HG02759 (cell line): ENCODE measurements around the gene PLEKHM3.

Experiments
- ATAC-seq: cut with Tn5 transposase; IDR thresholded peaks from one replicate; pipeline ENCODE4 v1.9.1; 2021; ENCODE audit warnings: mild to moderate bottlenecking, moderate library complexity; ENCODE audit not compliant: unreplicated experiment

The PLEKHM3 gene

DNA sequence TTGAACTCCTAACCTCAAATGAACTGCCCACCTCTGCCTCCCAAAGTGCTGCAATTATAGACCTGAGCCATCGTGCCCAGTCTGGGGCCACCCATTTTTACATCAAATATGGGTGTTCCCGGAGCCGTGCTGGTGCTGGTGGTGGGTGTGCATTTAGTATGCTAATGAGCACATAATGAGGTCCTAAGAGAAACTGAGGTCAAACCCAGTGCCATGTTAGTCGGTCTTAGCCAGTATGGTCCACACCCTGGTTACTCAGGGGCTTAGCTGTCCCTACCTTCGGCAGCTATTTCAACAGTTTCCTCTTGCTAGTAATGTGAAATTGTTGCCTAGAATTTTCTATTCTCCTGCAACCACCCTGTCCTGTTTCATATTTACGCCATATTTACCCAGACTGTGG is 217.2 kb downstream of the PLEKHM3 start:
- ATAC-seq: no peak

DNA sequence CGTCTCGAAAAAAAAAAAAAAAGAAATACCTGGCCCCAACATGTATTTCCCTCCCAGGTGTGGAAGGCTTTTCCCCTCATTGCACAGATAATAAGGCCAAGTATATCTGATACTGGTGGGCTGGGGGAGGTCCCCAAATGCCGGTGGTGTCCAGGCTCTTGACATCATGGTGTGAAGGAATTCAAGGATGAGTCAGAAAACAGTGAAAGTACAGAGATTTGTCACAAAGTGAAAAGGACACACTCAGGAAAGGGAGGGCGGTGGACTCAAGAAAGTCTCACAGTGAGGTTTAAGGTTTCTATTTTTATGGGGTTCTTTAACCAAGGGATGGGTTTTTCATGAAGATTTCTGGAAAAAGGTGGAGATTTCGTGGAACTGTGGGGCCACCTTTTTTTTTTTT is 217.8 kb downstream of the PLEKHM3 start:
- ATAC-seq: peak; percentile 73

DNA sequence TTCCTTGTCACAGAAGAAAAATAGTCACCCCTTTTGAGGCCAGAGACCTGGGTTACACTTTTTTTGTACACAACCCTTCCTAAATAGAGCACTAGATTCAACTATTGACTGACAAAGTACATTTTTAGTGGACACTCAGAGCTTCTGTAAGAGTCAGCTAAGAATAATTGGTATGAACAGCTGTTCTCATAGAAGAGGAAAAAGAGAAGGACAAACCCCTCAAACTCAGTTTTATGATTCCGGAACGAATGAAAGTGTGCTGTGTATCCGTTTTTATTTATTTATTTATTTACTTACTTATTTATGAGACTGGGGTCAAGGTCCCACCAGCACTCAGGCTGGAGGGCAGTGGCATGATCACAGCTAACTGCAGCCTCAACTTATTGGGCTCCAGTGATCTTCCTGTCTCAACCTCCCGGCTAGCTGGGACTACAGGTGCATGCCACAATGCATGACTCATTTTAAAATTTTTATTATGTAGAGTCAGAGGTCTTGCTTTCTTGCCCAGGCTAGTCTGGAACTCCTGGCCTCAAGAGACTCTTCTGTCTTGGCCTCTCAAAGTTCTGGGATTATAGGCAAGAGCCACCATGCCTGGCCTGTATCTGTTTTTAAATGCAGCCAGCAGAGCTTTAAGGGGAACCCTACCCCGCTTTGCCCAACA is 219.6 kb downstream of the PLEKHM3 start:
- ATAC-seq: no peak

DNA sequence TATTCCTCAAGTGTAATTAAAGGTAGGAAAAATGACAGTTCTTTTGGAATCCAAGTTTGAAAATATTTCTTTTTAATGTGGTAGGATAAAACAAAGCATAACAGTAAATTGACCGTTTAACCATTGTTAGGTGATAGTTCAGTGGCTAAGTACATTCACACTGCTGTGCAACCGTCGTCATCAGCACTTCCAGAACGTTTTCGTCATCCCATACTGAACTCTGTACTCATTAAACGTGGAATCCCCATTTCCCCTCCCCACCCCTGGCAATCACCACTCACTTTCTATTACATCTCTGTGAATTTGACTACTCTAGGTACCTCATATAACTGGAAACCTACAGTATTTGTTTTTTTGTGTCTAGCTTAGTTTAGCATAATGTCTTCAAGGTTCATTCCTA is 222.7 kb downstream of the PLEKHM3 start:
- ATAC-seq: no peak

DNA sequence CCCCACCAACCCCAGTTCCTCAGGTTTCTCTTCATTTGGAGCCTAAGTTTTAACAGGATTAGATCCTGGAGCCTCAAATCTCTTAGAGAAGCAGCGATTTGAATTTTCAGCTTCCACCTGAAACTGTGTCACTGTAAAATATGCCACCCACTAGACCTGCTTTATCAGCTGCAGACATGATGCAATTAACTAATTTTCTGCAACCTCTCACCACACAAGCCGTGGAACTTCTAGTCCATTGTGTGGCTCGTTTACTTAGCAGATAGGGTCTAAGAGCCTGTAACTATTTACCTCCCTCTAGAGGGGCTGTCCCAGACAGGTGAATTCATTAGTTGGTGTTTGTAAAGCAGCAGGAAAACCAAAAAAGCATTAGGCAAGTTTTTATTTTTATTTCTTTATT is 224.1 kb downstream of the PLEKHM3 start:
- no peak for ATAC-seq

DNA sequence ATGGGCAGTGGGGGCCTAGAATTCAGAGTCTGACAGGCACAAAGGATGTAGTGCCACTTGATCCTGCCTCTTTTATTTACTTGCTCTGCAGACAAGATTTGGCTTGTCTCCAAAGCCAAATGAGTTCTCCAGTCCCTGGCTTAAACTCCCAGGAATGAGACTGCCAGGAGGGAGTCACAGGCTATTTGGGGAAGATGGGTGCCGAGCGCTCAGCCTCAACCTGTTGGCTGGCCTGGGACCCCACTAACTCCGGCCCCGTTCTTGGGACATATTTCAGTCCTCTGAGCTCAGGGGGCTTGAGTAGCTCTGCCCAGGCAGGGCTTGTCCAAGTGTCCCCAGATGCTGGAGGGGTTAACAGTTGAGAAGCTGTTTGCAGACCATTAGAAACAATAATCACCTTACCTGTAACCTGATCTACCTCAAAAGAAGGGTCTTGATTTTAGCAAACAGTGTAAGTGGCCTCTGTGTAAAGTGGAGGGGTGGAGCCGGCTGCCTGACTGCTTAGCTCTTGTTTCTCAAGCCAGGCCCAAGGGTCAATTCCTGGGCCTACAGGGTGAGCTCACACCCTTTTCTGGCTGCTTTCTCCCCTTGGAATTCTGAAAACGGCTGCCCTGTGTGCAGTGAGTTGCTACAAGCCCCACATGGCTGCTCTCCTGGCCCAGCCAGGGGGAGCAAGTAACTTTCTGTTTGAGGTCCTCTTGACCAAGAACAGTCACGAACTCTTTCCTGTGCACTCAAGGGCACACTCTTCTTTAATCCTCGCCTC is 228.6 kb downstream of the PLEKHM3 start:
- no peak for ATAC-seq

DNA sequence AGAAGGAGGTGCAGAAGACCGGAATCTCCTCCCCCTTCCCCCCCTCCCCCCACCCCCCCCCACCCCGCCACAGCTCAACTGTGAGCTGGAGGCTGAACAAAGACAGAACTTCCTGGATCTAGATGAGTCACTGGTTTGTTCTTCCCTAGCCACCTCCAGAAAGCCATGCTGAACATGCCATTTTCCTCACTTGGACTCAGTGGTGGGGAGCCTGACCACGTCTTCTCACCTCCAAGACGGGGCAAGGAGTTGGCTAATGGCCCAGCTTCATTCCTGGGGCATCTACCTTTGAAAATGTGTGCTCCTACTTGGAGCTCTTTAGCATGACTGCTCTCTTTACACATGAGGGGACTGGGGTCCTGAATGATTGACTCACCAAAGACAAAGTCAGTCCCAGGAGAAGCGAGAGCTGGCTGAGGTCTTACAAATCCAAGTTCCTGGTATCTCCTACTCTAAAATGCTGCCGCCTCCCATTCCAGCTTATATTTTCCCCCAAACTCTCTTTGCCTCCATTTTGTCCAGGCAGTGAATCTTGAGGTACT is 233.0 kb downstream of the PLEKHM3 start:
- peak; percentile 69 for ATAC-seq

DNA sequence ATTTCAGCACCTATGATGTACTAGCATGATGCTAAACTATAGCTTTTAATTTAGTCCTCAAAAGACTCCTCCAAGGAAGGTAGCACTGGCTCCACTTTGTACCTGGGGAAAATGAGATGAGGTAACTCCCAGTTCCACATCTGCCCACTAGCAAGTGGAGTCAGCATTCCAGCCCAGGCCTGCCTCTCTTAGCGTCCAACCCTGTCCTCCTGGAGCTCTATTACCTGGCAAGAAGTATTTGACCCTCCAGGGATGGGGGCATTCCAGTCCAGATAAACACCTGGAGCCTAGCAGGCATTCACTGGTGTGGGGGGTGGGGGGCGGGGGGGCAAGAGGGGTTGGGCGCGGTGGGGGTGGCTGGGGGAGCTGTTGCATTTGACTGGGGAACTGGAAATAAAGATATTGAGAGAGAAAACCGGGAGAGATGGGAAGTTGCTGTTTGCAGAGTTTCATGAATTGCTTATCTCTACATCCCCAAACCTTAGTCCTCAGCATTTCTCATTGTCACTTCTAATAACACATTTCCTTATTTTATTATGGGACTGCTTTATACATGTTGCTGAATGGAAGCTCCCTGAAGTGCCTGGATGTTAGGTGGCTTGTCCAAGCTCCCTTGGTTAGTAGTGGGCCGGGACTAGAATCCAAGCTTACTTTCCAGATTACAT is 233.6 kb downstream of the PLEKHM3 start:
- ATAC-seq: no peak

DNA sequence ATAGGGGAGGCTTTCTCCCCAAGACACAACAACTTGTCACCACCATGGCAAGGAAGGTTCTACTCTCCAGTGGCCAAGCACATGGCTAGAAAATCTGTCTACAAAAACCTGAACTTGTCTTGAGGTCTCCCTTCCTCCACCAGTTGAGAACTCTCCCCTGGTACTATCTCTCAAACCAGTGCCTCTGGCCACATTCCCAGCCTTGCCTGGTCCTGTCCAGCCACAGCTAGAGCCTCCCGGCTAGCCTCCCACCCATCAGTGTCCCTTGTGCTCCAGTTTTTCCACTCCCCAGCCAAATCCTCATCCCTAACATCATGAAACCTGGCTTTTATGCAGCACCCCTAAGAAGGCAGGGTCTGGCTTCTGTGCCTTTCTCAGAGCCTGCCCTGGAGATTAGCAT is 234.4 kb downstream of the PLEKHM3 start:
- ATAC-seq: no peak

DNA sequence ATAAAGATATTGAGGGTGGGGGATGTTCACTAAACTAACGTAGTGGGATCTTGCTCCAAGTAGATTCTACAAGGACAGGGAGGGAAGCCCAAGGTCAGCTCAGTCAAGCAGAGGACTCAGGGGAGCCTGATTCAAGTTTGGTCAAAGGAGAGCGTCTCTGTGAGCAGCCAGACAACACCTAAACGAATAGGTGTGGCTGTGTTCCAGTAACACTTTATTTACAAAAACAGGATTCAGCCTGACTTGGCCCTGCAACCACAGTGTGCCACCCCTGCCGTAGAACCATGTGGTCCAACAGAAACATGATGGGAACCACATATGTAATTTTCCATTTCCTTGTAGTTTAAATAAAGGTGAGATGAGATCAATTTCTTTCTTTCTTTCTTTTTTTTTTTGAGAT is 237.5 kb downstream of the PLEKHM3 start:
- ATAC-seq: no peak

DNA sequence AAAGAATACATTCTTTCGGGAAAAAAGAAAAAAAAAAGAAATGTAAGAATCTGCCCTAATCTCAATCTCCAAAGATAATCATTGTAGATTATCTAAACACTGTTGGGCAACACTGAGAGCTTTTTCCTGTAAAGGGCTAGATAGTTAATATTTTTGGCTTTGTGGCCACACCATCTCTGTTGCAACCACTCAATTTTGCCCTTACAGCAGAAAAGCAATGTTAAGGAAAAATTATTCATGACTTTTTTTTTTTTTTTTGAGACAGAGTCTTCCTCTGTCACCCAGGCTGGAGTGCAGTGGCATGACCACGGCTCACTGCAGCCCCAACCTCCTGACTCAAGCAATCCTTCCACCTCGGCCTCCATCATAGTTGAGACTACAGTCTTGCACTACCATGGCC is 238.3 kb downstream of the PLEKHM3 start:
- no peak for ATAC-seq

DNA sequence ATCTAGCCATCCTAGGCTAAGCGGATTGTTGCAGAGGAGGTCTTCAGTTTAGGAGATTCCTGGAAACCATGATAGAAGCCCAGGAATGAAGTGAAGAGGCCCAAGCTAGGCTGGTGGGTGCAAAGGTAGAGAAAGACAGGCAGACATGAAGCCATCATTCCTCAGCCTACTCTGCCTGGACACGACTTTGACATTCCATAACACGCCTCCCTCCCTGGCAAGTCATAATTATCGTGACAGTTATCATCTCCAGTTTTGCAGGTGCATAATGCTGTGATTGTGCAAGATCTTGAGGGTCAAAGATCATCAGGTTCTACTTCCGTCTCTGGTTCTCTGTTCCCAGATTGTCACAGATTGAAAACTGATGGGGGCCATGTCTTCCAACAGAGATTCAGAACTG is 240.4 kb downstream of the PLEKHM3 start:
- no peak for ATAC-seq

DNA sequence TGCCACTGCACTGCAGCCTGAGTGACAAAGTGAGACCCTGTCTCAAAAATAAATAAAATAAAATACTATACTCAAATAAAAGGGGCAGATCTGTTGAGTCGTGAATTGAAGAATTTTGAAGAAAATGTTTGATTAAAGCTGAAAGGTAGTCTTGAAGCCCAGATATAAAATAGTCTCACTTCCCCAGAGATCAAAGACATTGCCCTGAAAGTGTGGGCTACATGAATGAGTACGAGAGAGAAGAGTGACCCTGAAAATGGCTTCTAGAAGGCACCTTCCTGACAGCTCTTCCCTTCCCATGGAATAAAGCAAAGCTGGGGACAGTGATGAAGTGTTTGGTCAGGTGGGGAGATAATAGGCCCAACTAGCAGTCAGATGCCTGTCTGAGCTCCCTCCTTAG is 241.8 kb downstream of the PLEKHM3 start:
- ATAC-seq: no peak

DNA sequence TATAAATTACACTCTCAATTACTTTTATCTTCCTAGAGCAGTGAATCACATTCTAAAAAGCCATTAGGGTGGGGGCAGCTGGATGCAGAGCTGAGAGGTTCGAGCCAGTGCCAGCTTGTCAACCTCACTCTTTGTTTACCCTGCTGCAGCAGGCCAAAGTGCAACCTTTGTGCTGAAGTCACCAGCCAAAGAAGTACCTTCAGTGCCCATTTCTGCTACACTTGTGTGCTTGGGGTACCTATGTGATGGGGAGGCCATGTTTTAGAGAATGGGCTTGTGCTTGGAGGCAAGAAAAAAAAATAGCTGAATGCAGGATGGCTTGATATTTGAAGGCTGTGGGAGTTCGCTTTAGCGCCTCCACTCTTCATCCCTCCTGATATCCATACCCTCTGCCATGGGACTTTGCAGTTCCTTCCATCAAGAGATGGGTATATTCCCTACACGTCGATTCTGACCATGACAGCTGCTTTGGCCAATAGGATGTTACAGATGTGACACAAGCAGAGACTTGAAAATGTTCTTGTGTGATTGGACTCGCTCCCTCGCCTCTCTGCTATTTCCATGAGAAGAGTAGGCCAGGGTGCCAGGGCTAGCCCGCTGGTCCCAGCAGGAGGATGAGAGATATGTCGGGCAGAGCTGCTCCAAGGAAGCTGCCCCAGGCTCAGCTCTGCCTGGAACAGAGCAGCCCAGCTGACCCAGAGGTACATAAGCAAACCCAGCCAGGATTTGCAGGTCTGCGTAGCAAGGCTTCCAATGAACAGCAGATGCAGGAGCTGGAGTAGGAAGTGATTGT is 242.9 kb downstream of the PLEKHM3 start:
- ATAC-seq: no peak

DNA sequence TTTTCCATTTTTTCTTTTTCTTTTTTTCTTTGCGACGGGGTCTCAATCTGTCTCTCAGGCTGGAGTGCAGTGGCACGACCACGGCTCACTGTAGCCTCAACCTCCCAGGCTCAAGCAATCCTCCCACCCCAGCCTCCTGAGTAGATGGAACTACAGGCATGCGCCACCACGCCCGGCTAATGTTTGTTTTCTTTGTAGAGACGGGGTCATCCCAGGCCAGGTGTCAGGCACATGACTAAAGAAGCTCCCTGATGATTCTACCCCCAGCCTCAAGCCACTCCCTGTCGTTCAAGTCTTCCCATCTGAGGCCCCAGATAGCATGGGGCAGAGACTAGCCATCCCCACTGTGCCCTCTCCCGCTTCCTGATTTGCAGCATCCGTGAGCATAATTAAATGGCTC is 245.8 kb downstream of the PLEKHM3 start:
- ATAC-seq: no peak

DNA sequence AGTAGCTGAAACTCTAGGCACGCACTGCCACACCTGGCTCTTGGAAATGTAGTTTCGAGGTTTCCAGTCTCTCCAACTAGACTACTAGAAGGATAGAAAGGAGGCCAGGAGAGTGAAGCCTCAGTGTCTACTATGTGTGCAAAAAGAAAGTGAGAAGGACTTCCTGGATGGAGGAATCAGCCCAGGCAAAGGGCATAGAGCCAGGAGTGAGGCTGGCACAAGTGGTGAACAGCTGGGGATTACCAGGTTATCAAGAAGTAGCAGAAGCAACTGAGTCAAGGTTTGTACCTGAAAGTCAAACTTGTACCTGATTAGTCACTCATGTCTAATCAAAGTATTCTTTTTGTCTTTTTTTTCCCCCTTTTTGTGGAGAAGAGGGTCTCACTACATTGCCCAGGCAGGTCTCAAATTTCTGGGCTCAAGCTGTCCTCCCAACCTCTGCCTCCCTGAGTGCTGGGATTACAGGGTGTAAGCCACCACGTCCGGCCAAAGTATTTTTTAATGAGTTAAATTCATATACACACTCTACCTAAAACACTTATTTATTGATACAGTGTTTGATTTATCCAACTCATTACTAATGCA is 246.9 kb downstream of the PLEKHM3 start:
- ATAC-seq: no peak

DNA sequence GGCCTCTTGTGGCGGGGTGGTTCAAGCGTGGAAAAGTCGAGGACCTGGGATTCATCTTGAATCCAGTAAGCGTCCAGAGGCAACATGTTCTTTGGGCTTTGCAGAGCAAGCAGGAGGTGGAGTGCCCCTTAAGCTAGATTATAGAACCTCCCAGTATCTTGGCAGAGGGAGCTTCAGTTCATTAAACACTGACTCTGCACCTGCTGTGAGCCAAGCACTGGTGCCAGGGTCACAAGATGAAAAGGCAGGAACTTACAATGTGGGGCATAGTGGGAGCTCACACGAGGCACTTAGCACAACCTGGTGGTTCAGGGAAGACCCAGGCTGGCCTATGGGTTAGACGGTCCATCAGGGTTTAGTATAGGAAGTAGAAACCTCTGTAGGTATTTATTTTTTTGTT is 248.2 kb downstream of the PLEKHM3 start:
- no peak for ATAC-seq

DNA sequence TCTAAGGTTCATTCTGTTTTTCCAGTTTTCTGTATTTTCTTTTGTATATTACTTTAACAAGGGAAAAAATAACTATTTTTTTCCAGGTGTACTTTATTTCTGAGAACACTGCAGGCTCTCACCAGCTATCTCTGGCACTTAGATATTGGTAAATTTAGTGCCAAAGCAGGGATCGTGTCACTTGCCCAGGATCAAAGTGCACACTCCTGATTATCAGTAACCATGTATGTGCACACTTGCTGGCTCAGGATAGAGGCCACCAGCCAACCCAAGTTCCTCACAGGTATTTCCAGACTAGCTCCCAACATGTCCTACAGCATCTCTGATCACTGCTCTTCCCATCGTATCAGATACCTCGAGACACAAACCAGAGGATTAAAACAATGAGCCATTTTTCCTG is 249.9 kb downstream of the PLEKHM3 start:
- ATAC-seq: no peak

DNA sequence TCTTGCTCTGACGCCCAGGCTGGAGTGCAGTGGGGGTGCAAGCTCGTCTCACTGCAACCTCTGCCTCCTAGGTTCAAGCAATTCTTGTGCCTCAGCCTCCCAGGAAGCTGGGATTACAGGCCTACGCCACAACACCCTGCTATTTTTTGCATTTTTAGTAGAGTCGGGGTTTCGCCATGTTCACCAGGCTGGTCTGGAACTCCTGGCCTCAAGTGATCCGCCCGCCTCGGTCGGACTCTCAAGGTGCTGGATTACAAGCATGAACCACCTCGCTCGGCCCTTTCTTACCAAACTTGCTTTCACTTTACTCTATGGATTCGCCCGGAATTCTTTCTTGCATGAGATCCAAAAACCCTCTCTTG is 252.5 kb downstream of the PLEKHM3 start:
- ATAC-seq: no peak

DNA sequence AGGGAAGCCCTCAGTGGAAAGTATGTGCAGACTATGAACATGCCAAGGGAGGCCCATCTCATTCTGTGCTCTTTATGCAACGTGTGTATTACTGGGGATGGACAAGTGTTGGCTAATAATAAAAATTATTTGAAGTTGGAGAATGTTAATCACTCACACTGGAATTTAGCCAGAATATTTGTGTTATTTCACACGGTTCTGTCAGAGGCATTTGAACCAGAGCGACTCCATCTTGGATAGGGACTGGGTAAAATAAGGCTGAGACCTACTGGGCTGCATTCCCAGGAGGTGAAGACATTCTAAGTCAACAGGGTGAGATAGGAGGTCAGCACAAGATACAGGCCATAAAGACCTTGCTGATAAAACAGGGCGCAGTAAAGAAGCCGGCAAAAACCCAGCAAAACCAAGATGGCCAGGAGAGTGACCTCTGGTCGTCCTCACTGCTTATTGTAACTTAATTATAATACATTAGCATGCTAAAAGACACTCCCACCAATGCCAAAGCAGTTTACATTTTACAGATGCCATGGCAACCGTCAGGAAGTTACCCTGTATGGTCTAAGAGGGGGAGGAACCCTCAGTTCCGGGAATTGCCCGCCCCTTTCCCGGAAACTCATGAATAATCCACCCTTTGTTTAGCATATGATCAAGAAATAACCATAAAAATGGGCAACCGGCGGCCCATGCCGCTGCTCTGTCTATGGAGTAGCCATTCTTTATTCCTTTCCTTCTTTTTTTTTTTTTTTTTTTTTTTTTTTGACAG is 253.1 kb downstream of the PLEKHM3 start:
- no peak for ATAC-seq
